ENCODE measurements around the gene WAPL.
"Not testable (repeated sequence)": the region's sequence is repeated elsewhere in the genome, so short reads cannot be mapped to it uniquely, and the experiment has no call there.

The WAPL gene

DNA sequence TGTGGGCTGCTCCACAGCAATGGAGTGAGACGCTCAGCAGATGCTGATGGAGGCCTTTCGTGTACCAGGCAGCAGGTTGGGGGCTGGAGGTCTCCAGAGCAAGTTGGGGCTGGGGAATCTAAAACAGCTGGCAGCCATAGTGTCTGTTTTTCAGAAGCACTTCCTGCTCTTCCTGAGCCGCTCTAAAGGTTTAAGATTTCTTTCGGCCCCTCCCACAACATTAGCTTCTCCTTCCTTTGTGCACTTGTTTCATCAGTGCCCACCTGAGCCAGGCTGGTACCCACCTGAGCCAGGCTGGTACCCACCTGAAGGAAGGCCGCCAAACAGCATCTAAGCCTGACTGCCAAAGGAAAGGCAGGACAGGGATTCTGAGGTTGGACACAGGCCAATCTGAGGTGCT is 18.4 kb upstream of the WAPL start:
- Histone ChIP-seq H3K27ac (ENCODE audit: low read depth, low read length) (no peak overlapping the region), H3K4me3 (ENCODE audit: low read depth, low read length) (no peak overlapping the region), H3K27me3 (ENCODE audit: control insufficient read depth, insufficient read depth, low read length) (peaks cover 2% of the 10 kb centered on the region), H3K9me3 (ENCODE audit: control insufficient read depth, insufficient read depth, low read length) (no peaks in the 10 kb centered on the region), H3K9ac (ENCODE audit: low read depth, low read length) (no peak overlapping the region), H3K36me3 (ENCODE audit: control insufficient read depth, insufficient read depth, low read length) (no peaks in the 10 kb centered on the region), H3K4me1 (ENCODE audit: control insufficient read depth, insufficient read depth, low read length) (peaks cover 3% of the 10 kb centered on the region)

GRCh38 chr10:86538547-86538946 is 17.0 kb upstream of the WAPL start:
- Histone ChIP-seq H3K9ac (ENCODE audit: low read depth, low read length) (no peak overlapping the region), H3K4me3 (ENCODE audit: low read depth, low read length) (no peak overlapping the region), H3K4me1 (ENCODE audit: control insufficient read depth, insufficient read depth, low read length) (peaks cover 15% of the 10 kb centered on the region), H3K36me3 (ENCODE audit: control insufficient read depth, insufficient read depth, low read length) (no peaks in the 10 kb centered on the region), H3K9me3 (ENCODE audit: control insufficient read depth, insufficient read depth, low read length) (no peaks in the 10 kb centered on the region), H3K27ac (ENCODE audit: low read depth, low read length) (no peak overlapping the region), H3K27me3 (ENCODE audit: control insufficient read depth, insufficient read depth, low read length) (peaks cover 3% of the 10 kb centered on the region)

DNA sequence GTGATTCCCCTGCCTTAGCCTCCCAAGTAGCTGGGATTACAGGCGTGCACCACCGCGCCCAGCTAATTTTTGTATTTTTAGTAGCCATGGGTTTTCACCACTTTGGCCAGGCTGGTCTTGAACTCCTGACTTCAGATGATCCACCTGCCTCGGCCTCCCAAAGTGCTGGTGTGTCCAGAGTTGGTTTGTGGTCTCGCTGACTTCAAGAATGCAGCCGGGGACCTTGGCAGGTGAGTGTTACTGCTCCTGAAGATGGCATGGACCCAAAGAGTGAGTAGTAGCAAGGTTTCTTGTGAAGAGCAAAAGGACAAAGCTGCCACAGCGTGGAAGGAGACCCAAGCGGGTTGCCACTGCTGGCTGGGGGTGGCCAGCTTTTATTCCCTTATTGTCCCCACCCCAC is 16.4 kb upstream of the WAPL start:
- not testable (repeated sequence) for H3K27ac ChIP-seq (ENCODE audit: low read depth, low read length); H3K27me3 ChIP-seq (ENCODE audit: control insufficient read depth, insufficient read depth, low read length); H3K9me3 ChIP-seq (ENCODE audit: control insufficient read depth, insufficient read depth, low read length); H3K4me3 ChIP-seq (ENCODE audit: low read depth, low read length); H3K9ac ChIP-seq (ENCODE audit: low read depth, low read length); H3K36me3 ChIP-seq (ENCODE audit: control insufficient read depth, insufficient read depth, low read length)
- H3K4me1 ChIP-seq (ENCODE audit: control insufficient read depth, insufficient read depth, low read length): peaks cover 17% of the 10 kb centered on the region

- H3K4me3 ChIP-seq (ENCODE audit: low read depth, low read length): no peak overlapping the region; the same call in 1 of the 2 replicates
- H3K36me3 ChIP-seq (ENCODE audit: control insufficient read depth, insufficient read depth, low read length): no peaks in the 10 kb centered on the region
- no peaks in the 10 kb centered on the region for H3K9me3 ChIP-seq (ENCODE audit: control insufficient read depth, insufficient read depth, low read length)
- no peak overlapping the region for H3K9ac ChIP-seq (ENCODE audit: low read depth, low read length)
- H3K27me3 ChIP-seq (ENCODE audit: control insufficient read depth, insufficient read depth, low read length): peaks cover 3% of the 10 kb centered on the region
- peaks cover 17% of the 10 kb centered on the region for H3K4me1 ChIP-seq (ENCODE audit: control insufficient read depth, insufficient read depth, low read length)
- no peak overlapping the region for H3K27ac ChIP-seq (ENCODE audit: low read depth, low read length)
These were observed 14.8 kb upstream of the WAPL start for GRCh38 chr10:86536294-86536861.

DNA sequence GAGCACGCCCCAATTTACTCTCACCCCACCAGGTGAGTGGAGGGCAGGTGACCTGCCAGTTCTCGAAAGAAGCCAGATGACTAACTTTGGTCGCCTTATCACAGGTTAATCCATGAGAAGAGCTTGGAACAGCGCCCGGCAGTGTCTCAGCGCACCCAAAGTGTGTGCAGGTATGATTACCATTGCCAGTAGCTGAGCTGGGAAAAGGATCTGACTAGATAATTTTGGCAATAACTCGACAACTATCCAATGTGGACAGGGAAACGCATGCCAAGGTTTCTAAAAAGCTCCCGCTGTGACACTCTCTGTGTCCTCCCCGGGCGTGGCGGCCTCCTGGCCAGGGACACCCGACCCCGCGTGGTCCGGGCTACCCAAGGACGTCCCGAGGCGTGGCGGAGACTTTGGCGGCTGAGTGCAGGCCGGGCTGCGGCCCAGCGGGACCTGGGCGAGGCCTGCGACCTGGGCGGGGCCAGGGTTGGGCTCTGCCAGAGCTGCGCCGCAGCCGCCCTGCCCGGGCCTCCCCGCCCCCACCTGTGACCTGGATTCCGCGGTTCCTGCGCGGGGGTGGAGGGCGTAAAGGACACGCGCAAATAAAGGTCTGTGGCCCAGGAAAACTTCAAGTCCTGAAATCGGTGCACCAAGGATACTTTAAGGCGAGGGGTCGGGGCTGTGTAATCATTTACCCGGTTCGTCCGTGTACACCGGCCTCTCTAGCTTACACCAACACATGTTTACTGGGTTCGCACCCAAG is 13.7 kb upstream of the WAPL start:
- Histone ChIP-seq H3K27ac (ENCODE audit: low read depth, low read length) (no peak overlapping the region), H3K27me3 (ENCODE audit: control insufficient read depth, insufficient read depth, low read length) (peaks cover 3% of the 10 kb centered on the region), H3K4me1 (ENCODE audit: control insufficient read depth, insufficient read depth, low read length) (peaks cover 17% of the 10 kb centered on the region), H3K9ac (ENCODE audit: low read depth, low read length) (no peak overlapping the region), H3K36me3 (ENCODE audit: control insufficient read depth, insufficient read depth, low read length) (no peaks in the 10 kb centered on the region), H3K4me3 (ENCODE audit: low read depth, low read length) (peak overlapping the region; percentile 69), H3K9me3 (ENCODE audit: control insufficient read depth, insufficient read depth, low read length) (no peaks in the 10 kb centered on the region)

GRCh38 chr10:86533328-86533727 is 11.7 kb upstream of the WAPL start:
- Histone ChIP-seq H3K36me3 (ENCODE audit: control insufficient read depth, insufficient read depth, low read length) (no peaks in the 10 kb centered on the region), H3K27ac (ENCODE audit: low read depth, low read length) (no peak overlapping the region), H3K9ac (ENCODE audit: low read depth, low read length) (no peak overlapping the region), H3K27me3 (ENCODE audit: control insufficient read depth, insufficient read depth, low read length) (peaks cover 3% of the 10 kb centered on the region), H3K9me3 (ENCODE audit: control insufficient read depth, insufficient read depth, low read length) (no peaks in the 10 kb centered on the region), H3K4me3 (ENCODE audit: low read depth, low read length) (no peak overlapping the region), H3K4me1 (ENCODE audit: control insufficient read depth, insufficient read depth, low read length) (peaks cover 17% of the 10 kb centered on the region)

DNA sequence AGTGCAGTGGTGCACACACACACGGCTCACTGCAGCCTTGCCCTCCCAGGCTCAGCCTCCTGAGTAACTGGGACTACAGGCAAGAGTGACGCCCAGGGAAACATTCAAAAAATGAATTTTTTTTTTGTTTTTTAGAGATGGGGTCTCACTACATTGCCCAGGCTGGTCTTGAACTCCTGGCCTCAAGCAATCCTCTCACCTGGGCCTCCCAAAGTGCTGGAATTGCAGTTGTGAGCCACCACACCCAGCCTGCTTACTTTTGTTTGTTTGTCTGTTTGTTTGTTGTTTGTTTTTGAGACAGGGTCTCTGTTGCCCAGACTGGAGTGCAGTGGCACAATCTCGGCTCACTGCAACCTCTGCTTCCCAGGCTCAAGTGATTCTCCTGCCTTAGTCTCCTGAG is 7.1 kb upstream of the WAPL start:
- H3K9ac ChIP-seq (ENCODE audit: low read depth, low read length); H3K36me3 ChIP-seq (ENCODE audit: control insufficient read depth, insufficient read depth, low read length); H3K27me3 ChIP-seq (ENCODE audit: control insufficient read depth, insufficient read depth, low read length); H3K27ac ChIP-seq (ENCODE audit: low read depth, low read length); H3K4me3 ChIP-seq (ENCODE audit: low read depth, low read length); H3K9me3 ChIP-seq (ENCODE audit: control insufficient read depth, insufficient read depth, low read length); H3K4me1 ChIP-seq (ENCODE audit: control insufficient read depth, insufficient read depth, low read length): not testable (repeated sequence)

DNA sequence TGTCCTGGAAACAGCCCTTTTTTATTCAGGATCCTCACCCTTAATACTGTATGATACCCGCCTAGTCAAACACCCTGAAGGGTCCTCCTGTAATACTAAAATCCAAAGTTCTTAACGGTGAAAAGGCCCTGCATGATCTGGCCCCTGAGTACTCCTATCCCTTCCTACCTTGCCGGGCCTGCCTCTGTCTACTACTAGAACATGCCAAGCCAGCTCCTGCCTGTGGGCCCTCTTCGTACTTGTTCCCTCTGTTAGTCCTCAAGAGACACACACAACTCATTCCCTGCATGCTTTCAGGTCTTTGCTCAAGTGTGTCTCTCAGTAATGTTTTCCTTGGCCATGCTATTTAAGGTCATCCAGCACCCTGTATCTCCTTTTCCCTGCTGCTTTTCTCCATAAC is 5.0 kb upstream of the WAPL start:
- Histone ChIP-seq H3K27ac (ENCODE audit: low read depth, low read length) (no peak overlapping the region), H3K27me3 (ENCODE audit: control insufficient read depth, insufficient read depth, low read length) (no peaks in the 10 kb centered on the region), H3K36me3 (ENCODE audit: control insufficient read depth, insufficient read depth, low read length) (no peaks in the 10 kb centered on the region), H3K9ac (ENCODE audit: low read depth, low read length) (no peak overlapping the region), H3K4me1 (ENCODE audit: control insufficient read depth, insufficient read depth, low read length) (peaks cover 9% of the 10 kb centered on the region; the same call in 1 of the 2 replicates), H3K9me3 (ENCODE audit: control insufficient read depth, insufficient read depth, low read length) (no peaks in the 10 kb centered on the region), H3K4me3 (ENCODE audit: low read depth, low read length) (no peak overlapping the region)

- H3K9me3 ChIP-seq (ENCODE audit: control insufficient read depth, insufficient read depth, low read length); H3K4me1 ChIP-seq (ENCODE audit: control insufficient read depth, insufficient read depth, low read length); H3K36me3 ChIP-seq (ENCODE audit: control insufficient read depth, insufficient read depth, low read length): not testable (repeated sequence)
These were observed 4.1 kb upstream of the WAPL start for GRCh38 chr10:86525713-86526112.

GRCh38 chr10:86524225-86524962 is 2.8 kb upstream of the WAPL start:
- Histone ChIP-seq H3K9ac (ENCODE audit: low read depth, low read length) (no peak overlapping the region), H3K27ac (ENCODE audit: low read depth, low read length) (no peak overlapping the region), H3K27me3 (ENCODE audit: control insufficient read depth, insufficient read depth, low read length) (no peaks in the 10 kb centered on the region), H3K9me3 (ENCODE audit: control insufficient read depth, insufficient read depth, low read length) (no peaks in the 10 kb centered on the region), H3K36me3 (ENCODE audit: control insufficient read depth, insufficient read depth, low read length) (no peaks in the 10 kb centered on the region), H3K4me1 (ENCODE audit: control insufficient read depth, insufficient read depth, low read length) (peaks cover 14% of the 10 kb centered on the region; the same call in 1 of the 2 replicates), H3K4me3 (ENCODE audit: low read depth, low read length) (no peak overlapping the region)

More at GRCh38 chr10:86525713-86526112, 4.1 kb upstream of the WAPL start:
- not testable (repeated sequence) for H3K27me3 ChIP-seq (ENCODE audit: control insufficient read depth, insufficient read depth, low read length); H3K4me3 ChIP-seq (ENCODE audit: low read depth, low read length); H3K9ac ChIP-seq (ENCODE audit: low read depth, low read length); H3K27ac ChIP-seq (ENCODE audit: low read depth, low read length)

GRCh38 chr10:86523348-86523747 is 1.8 kb upstream of the WAPL start:
- no peaks in the 10 kb centered on the region; the same call in 1 of the 2 replicates for H3K36me3 ChIP-seq (ENCODE audit: control insufficient read depth, insufficient read depth, low read length)
- no peak overlapping the region for H3K9ac ChIP-seq (ENCODE audit: low read depth, low read length)
- no peak overlapping the region for H3K27ac ChIP-seq (ENCODE audit: low read depth, low read length)
- H3K27me3 ChIP-seq (ENCODE audit: control insufficient read depth, insufficient read depth, low read length): no peaks in the 10 kb centered on the region
- no peaks in the 10 kb centered on the region for H3K9me3 ChIP-seq (ENCODE audit: control insufficient read depth, insufficient read depth, low read length)
- peaks cover 15% of the 10 kb centered on the region; the same call in 1 of the 2 replicates for H3K4me1 ChIP-seq (ENCODE audit: control insufficient read depth, insufficient read depth, low read length)
- H3K4me3 ChIP-seq (ENCODE audit: low read depth, low read length): peak overlapping the region; percentile 94
